Measurements from ENCODE around the gene INSIG2. TPM values are rescaled to one million over a fixed set of nuclear protein-coding genes. Genes with fewer than 3 reads are reported as not detected.

Gene INSIG2
- total and polyA plus RNA-seq, 2 of the 8 experiments (the other 6 are each of a cell fraction or from before 2014, with no cell fraction given), result 7.0 to 11.2 TPM

GRCh38 chr2:118154176-118154575, 65.9 kb downstream of the INSIG2 start:
- Histone ChIP-seq H3K23ac (ENCODE audit: insufficient read length) (no peak overlapping the region), H2BK12ac (ENCODE audit: low read depth, low read length) (no peak overlapping the region), H3K9ac (replicated peaks in 1 of 4; ENCODE audit: extremely low read depth in 1 of 4, low read depth in 3 of 4, low read length in 3 of 4) (no peak overlapping the region), H3K14ac (ENCODE audit: insufficient read length) (no peak overlapping the region), H2BK5ac (ENCODE audit: low read depth, low read length) (no peak overlapping the region), H3K9me3 (ENCODE audit: insufficient read depth in 2 of 2, low read depth in 1 of 2, low read length in 1 of 2) (no peaks in the 10 kb centered on the region), H4K20me1 (replicated peaks in 1 of 2; ENCODE audit: control insufficient read depth in 1 of 2, insufficient read depth in 2 of 2, low read length in 2 of 2) (peaks cover 0 to 2% of the 10 kb centered on the region in 2 experiments), H4K91ac (replicated peaks; ENCODE audit: insufficient read length, low read length) (no peak overlapping the region), H3K4ac (replicated peaks; ENCODE audit: insufficient read length, low read depth, low read length) (no peak overlapping the region), H3K4me1 (replicated peaks in 1 of 4; ENCODE audit: control insufficient read depth in 3 of 4, insufficient read depth in 4 of 4, low read length in 3 of 4) (no peaks in the 10 kb centered on the region), H3K79me1 (ENCODE audit: low read depth, low read length) (no peaks in the 10 kb centered on the region), H3K36me3 (ENCODE audit: control insufficient read depth in 2 of 4, insufficient read depth in 4 of 4, low read length in 3 of 4) (no peaks in the 10 kb centered on the region), H4K8ac (ENCODE audit: extremely low read depth, insufficient read depth, low read length) (no peak overlapping the region), H4K5ac (ENCODE audit: insufficient read length, low read depth, low read length) (no peak overlapping the region), H3K4me3 (ENCODE audit: extremely low read depth in 1 of 4, insufficient read depth in 2 of 4, low read depth in 3 of 4, low read length in 4 of 4) (no peak overlapping the region), H3K18ac (ENCODE audit: extremely low read depth, low read length) (no peak overlapping the region), H2AFZ (ENCODE audit: low read length) (no peak overlapping the region), H3K4me2 (ENCODE audit: insufficient read depth in 1 of 2, low read depth in 2 of 2, low read length in 2 of 2) (no peak overlapping the region), H3K23me2 (ENCODE audit: low read depth, low read length) (no peaks in the 10 kb centered on the region; the same call in 1 of the 2 replicates), H2BK120ac (replicated peaks; ENCODE audit: low read depth, low read length) (no peak overlapping the region), H3K56ac (replicated peaks; ENCODE audit: insufficient read length, low read depth, low read length) (no peak overlapping the region), H2AK5ac (ENCODE audit: low read depth, low read length) (no peak overlapping the region), H2BK20ac (ENCODE audit: low read length) (no peak overlapping the region), H3K27ac (ENCODE audit: low read depth, low read length) (no peak overlapping the region), H2BK15ac (ENCODE audit: low read length) (no peak overlapping the region), H3K79me2 (ENCODE audit: control insufficient read depth in 1 of 2, insufficient read depth in 2 of 2, low read length in 2 of 2) (no peaks in the 10 kb centered on the region), H3K27me3 (replicated peaks in 1 of 4; ENCODE audit: control insufficient read depth in 3 of 4, extremely low read depth in 1 of 4, insufficient read depth in 3 of 4, low read length in 3 of 4) (no peaks in the 10 kb centered on the region)
- ChIA-PET CTCF (ENCODE audit: partially characterized antibody) (interaction anchor here (0.6 to 1.1 kb wide), 3 partner anchors 19 to 701 kb away, joined by 3 read pairs; no protein-coding TSS in a partner anchor), POLR2A (ENCODE audit: partially characterized antibody) (no interaction called here)
- DNase-seq (ENCODE audit: low read depth in 1 of 2, low spot score in 2 of 2), result no peak
- WGBS, 2 experiments (ENCODE audit: extremely low coverage in 1 of 2, insufficient coverage in 1 of 2, insufficient read length in 1 of 2, insufficient replicate concordance in 2 of 2, low coverage in 1 of 2, low lambda C conversion rate in 2 of 2, missing lambda C conversion rate in 1 of 2), result 92% methylated on average over 2 of the region's 2 CpGs; no CpG with 5 or more reads in 1 of the 2 experiments
- no peak for FAIRE-seq
- no peak for TF ChIP-seq CHD1 (IDR thresholded peaks at IDR 0.05; ENCODE audit: low read depth, low read length)
- TF ChIP-seq SP1 (IDR thresholded peaks at IDR 0.05; ENCODE audit: low read depth, low read length), result no peak
- TF ChIP-seq HDAC2 (IDR thresholded peaks at IDR 0.05; ENCODE audit: borderline replicate concordance in 1 of 2, low read depth in 2 of 2, low read length in 2 of 2), result no peak
- TF ChIP-seq SP2 (IDR thresholded peaks at IDR 0.05; ENCODE audit: low read length), result no peak
- no peak for TF ChIP-seq SP4 (IDR thresholded peaks at IDR 0.05; ENCODE audit: low read length)
- TF ChIP-seq BACH1 (IDR thresholded peaks at IDR 0.05; ENCODE audit: low read length), result no peak
- no peak for TF ChIP-seq SAP30 (IDR thresholded peaks at IDR 0.05; ENCODE audit: insufficient read depth, insufficient replicate concordance, low read length)
- no peak for TF ChIP-seq SIX5 (IDR thresholded peaks at IDR 0.05; ENCODE audit: low read depth, low read length)
- TF ChIP-seq POU5F1 (IDR thresholded peaks at IDR 0.05; ENCODE audit: low read depth, low read length), result no peak
- TF ChIP-seq MAX (IDR thresholded peaks at IDR 0.05), result no peak
- TF ChIP-seq SIRT6 (IDR thresholded peaks at IDR 0.05; ENCODE audit: low read length), result no peak
- TF ChIP-seq YY1 (IDR thresholded peaks at IDR 0.05; ENCODE audit: low read depth, low read length), result no peak
- TF ChIP-seq SIN3A (conservative IDR thresholded peaks at IDR 0.05 in 1 of 2, IDR thresholded peaks at IDR 0.05 in 1 of 2; ENCODE audit: low read depth in 1 of 2, low read length in 2 of 2), result no peak
- no peak for TF ChIP-seq CREB1 (IDR thresholded peaks at IDR 0.05)
- no peak for TF ChIP-seq CBX8 (IDR thresholded peaks at IDR 0.05; ENCODE audit: borderline replicate concordance, low read depth, low read length)
- TF ChIP-seq TCF12 (IDR thresholded peaks at IDR 0.05; ENCODE audit: low read depth, low read length), result no peak
